ENCODE results near the gene RYR1. TPM values are rescaled to one million over a fixed set of nuclear protein-coding genes. Genes with fewer than 3 reads are reported as not detected.
"Not testable (repeated sequence)": the region's sequence is repeated elsewhere in the genome, so short reads cannot be mapped to it uniquely, and the experiment has no call there.

The RYR1 gene
- total RNA-seq, 1 donor from 2014 or later: 0.06 TPM

DNA sequence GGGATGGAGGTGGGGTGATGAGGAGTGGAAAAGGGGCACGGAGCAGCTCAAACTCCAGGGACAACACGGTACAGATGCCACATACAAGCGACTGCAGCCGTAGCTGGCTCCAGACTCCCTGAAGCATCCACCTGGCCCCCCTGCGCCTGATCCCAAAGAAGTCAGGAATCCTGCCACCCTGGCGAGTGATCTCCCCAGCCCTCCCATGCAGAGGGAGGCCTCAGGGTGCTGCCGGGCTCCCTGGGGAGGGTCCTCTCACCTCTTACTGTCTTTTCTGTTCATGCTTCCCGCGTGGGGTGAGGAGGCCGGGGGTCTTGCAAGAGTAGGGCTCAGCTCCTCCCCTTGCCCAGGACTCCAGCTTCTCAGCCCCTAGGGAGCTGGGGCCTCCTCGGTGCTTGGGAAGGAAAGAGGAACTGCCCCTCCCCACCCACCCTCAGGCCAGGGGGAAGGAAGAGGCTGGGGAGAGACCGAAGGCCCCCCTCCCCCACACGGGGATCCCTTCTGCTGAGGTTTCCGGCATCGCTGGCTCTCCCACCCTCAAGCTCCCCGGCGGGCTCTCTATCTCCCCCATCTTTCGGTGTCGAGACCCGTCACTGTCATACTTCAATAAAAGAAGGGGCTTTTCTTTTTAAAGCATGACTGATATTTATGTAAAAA lies 7.6 kb upstream of the RYR1 start, which contains the start of gene RASGRP4:
RASGRP4 (minus strand) TSS at position 410 of the 657 bp plus-strand sequence; CDS start at position 282, 128 bp downstream.
- DNase-seq (ENCODE audit: extremely low read depth, low read depth, low spot score): no peak

DNA sequence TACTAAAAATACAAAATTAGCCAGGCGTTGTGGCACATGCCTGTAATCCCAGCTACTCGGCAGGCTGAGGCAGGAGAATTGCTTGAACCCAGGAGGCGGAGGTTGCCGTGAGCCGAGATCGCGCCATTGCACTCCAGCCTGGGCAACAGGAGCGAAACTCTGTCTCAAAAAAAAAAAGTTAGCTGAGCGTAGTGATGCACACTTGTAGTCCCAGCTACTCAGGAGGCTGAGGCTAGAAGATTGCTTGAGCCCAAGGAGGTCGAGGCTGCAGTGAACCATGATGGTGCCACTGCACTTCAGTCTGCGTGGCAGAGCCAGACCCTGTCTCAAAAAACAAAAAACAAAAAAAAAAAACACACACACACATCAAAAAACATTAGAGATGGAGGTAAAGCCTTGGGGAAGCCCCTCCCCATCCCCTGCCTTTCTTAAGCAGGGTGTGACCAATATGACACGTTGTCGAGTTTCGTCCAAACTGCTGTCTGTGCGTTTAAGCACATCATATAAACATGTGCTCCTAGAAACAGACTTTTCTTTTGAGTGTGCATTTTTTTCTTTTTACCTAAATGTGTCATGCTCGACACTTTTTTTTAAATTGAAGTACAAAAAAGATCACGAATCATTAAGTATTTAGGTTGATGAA lies 6.3 kb upstream of the RYR1 start:
- not testable (repeated sequence) for DNase-seq (ENCODE audit: extremely low read depth, low read depth, low spot score)

DNA sequence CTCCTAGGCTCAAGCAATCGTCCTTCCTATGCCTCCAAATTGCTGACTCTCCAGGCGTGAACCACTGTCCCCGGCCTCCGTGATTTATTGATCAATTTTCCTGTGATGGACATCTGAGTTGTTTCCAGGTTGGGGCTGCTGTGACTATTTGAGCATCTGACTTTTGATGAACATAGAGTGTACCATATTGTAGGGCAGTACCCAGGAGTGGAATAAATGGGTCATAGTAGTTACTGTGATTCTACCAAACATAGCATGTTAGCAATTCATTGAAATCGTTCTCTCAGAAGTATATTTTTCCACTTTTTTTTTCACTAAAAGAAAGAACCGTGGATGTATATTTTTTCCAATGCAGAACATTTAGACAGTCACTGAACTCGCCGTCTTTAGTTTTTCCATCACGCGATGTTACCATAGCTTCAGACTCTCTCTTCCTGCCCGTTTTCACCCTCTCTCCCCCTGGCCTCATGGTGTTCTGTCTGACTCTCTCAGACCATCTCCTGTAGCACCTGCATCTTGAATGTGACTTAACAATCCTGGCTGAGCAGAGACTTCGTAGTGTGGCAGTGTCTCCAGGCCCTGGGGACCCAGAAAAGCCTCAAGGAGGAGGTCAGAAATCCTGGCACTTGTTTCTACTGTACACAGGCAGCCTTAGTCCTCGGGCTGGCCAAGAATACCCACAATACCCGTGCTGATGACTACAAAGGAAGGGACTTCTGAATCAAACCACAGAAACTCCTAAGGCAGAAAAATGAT lies 4.3 kb upstream of the RYR1 start:
- DNase-seq (ENCODE audit: extremely low read depth, low read depth, low spot score): no peak

DNA sequence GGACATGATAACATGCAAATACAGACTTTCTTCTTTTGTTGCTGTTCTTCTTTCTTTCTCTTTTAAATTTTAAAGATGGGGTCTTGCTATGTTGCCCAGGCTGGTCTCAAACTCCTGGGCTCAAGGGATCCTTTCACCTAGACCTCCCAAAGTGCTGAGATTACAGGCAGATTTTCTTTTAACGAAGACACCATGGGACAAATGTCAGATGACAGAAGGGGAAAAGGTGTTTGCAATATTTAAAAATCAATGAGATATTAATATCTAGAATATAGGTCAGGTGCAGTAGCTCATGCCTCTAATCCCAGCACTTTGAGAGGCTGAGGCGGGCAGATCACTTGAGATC lies 3.7 kb upstream of the RYR1 start:
- no peak for DNase-seq (ENCODE audit: extremely low read depth, low read depth, low spot score)

DNA sequence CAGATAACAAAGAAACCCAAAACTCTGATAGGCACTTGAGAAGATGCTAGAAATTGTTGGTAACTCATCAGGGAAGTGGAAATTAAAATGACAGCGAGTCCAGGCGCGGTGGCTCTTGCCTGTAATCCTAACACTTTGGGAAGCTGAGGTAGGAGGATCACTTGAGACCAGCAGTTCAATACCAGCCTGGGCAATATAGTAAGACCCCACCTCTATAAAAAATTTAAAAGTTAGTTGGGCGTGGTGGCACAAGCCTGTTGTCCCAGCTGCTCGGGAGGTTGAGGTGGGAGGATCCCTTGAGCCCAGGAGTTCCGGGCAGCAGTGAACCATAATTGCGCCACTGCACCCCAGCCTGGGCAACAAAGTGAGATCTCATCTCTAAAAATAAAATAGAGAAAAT lies 2.6 kb upstream of the RYR1 start:
- DNase-seq (ENCODE audit: extremely low read depth, low read depth, low spot score): no peak

DNA sequence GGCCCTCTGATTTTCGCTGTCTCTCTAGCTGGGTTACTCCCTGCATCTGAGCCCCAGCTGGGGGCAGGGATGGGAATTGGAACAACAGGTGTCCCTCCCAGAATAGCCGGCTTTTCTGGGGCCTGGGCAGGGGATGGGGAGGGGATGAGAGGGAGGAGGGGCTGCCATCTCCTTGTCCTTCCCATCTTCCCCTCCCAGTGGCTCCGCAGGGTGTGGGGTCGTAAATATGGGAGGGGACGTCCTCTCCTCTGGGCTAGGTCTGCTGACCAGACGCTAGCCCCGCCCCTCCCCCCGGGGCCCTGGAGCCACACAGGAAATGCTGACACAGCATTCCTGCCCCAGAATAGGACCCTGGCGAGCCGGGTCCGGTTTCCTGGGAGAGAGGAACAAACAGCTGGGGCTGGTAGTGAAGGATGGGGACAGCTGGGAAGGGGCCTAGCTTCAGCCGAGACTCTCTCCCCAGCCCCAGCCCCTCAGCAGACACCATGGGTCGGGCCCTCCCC lies 1.1 kb downstream of the RYR1 start:
- no peak for DNase-seq (ENCODE audit: extremely low read depth, low read depth, low spot score)

DNA sequence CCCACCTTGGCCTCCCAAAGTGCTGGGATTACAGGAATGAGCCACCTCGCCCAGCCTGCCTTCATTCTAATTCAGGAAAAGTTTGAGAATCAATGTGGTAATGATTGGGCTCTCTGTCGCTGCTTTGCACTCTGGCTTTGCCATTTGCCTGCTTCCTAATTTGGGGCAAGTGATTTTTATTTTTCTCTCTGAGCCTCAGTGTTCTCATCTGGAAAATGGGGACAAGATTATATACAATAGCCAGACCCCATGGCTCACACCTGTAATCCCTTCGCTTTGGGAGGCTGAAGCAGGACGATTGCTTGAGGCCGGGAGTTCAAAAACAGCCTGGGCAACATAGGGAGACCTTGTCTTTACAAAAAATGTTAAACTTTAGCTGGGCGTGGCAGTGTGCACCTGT lies 3.8 kb downstream of the RYR1 start:
- DNase-seq (ENCODE audit: extremely low read depth, low read depth, low spot score): no peak

DNA sequence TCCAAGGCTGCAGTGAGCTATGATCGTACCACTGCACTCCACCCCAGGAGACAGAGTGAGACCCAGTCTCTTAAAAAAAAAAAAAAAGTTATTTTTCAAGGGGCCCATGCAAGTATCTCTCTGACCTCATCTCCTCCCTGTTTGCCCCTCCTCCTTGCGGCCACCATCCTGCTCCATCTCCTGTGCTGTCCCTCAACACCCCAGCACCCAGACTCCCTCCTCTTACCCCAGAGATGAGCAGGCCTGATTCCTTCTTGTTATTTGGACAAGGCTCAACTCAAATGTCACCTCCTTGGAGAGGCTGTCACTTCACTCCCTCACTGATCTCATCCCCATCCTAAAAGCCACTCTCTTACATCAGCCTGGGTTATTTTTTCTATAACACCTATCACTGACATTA lies 4.4 kb downstream of the RYR1 start:
- no peak for DNase-seq (ENCODE audit: extremely low read depth, low read depth, low spot score)

DNA sequence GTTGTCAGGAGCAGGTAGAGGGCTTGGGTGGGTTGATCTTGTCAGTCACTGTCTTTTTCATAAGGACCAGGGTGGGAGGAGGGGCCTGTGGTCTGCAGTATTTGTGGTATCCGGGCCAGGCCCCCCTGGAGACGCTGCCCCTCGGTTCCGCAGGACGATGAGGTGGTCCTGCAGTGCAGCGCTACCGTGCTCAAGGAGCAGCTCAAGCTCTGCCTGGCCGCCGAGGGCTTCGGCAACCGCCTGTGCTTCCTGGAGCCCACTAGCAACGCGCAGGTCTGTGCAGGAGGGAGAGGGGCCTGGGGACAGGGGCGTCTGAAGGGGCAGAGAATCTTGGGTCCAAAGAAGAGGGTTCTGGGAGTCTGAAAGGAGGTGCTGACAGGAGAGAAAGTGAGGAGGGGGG lies 7.1 kb downstream of the RYR1 start:
- no peak for DNase-seq (ENCODE audit: extremely low read depth, low read depth, low spot score)

DNA sequence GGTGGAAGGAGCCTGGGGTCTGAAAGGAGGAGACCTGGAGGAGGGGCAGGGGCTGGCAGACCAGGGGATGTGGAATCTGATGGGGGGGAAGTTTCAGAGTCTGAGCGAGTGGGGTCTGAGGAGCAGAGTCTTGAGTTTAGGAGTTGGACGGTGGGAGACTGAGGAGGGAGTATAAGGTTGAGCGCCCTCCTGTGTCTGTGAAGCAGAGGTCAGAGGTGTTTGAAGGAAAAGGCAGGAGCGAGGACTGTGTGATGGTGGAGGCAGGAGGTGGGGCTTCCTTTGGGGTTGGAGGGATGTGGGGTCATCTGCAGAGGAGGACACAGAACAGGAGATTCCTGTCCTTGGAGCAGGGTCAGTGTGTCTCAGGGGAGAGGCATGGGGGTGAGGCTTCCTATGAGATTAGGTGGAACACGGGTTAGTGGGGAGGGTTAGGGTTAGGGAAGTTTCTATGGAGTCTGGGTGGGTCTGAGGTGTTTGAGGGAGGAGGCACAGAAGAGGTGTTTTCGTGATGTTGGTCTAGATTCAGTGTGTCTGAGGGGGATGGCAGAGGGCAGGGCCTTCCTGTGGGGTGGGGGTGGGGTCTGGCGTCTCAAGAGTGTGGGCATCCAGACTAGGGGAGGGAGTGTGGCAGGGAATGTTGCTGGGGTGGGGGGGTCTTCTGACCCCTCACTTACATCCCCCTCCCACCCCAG lies 8.3 kb downstream of the RYR1 start:
- DNase-seq (ENCODE audit: extremely low read depth, low read depth, low spot score): no peak

DNA sequence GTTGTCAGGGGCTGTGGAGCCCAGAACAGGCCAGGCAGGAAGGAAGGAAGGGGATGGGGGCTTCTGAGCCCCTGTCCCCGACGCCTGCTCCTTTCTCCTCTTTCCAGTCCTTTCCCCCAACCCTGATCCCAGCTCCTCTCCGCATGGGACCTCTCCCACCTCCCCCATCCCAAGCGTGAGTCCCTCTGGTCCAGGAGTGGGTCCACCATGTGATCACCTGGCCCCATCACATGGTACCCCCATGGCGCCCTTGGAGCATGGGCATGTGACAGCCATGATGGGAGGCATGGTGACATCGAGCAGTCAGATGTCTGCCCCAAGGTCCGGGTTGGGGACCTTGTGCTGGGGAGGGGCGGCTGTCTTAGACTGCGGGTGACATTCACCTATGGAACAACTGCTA lies 9.2 kb downstream of the RYR1 start:
- no peak for DNase-seq (ENCODE audit: extremely low read depth, low read depth, low spot score)

DNA sequence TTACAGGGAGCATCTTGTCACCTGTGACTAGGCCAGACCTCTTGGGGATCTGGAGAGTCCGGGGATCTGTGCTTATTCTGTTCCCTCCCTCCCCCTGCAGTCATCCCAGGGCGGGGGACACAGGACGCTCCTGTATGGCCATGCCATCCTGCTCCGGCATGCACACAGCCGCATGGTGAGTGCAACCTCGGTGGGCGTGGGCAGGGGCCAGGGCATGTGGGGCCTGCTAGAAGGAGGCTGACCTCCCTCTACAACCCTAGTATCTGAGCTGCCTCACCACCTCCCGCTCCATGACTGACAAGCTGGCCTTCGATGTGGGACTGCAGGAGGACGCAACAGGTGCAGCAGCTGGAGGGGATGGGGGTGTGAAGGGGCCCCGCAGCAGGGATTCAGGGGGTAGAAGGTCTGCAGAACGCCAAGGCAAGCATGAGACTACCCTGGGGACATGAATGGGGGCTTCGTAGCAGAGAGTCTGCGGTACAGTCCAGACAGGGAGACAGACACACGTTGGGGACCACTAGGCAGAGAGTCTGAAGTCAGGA lies 10.0 kb downstream of the RYR1 start:
- no peak for DNase-seq (ENCODE audit: extremely low read depth, low read depth, low spot score)

DNA sequence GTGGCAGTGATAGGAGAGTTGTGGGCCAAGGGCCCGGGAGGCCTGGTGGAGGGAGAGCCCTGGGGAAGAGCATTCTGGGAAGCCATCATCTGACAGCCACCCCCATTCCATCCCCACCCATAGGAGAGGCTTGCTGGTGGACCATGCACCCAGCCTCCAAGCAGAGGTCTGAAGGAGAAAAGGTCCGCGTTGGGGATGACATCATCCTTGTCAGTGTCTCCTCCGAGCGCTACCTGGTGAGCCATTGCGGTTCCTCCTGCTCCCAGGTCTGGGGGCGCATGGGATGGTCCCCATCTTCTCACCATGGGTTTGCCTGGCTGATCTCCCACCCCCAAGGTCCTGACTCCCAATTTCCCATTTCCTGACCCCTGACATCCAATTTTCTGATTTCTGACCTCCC lies 10.5 kb downstream of the RYR1 start:
- no peak for DNase-seq (ENCODE audit: extremely low read depth, low read depth, low spot score)

DNA sequence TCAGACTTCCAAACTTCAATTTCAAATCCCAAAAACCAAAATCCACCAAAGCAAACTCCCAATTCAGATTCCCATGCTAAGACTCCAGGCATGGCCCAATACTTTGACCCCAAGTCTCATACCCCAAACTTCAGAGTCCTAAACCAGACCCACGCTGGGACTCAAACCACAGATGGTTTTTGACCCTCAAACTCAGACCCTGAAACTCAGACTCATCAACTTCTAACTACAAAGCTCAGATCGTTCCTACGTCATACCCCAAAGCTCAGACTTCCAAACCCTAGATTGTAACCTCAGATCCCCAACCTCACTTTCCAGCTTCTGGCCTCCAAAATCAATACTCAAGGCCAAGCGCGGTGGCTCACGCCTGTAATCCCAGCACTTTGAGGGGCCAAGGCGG lies 11.9 kb downstream of the RYR1 start:
- no peak for DNase-seq (ENCODE audit: extremely low read depth, low read depth, low spot score)

DNA sequence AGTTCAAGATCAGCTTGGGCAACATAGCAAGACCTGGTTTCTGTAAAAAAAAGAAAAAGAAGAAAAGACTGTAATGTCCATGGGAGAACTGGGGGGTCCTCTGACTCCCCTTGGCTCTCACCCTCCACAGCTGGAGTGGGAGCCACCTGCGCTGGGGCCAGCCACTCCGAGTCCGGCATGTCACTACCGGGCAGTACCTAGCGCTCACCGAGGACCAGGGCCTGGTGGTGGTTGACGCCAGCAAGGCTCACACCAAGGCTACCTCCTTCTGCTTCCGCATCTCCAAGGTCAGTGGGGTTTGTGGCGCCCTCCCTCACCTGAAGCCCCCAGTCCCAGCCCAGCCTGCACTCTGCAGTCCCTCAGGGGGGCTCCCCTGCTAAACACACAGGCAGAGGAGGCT lies 14.7 kb downstream of the RYR1 start:
- no peak for DNase-seq (ENCODE audit: extremely low read depth, low read depth, low spot score)

DNA sequence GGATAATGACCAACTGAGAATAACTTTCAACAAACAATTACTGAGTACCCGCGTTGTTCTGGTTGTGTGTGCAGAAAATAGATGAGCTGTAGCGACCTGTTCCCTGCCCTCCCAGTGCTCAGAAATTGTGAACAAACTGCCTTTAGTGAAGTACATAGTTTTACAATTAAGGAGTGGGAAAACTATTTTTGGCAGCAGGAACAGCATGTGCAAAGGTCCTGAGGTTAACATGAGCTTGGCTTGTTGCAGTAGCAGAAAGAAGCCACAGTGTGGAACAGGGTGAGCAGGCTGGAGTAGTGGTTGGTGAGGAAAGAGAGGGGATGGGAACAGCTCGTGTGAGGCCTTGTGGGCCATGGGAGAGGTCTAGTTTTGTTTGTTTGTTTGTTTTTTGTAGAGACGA lies 16.0 kb downstream of the RYR1 start:
- DNase-seq (ENCODE audit: extremely low read depth, low read depth, low spot score): no peak

DNA sequence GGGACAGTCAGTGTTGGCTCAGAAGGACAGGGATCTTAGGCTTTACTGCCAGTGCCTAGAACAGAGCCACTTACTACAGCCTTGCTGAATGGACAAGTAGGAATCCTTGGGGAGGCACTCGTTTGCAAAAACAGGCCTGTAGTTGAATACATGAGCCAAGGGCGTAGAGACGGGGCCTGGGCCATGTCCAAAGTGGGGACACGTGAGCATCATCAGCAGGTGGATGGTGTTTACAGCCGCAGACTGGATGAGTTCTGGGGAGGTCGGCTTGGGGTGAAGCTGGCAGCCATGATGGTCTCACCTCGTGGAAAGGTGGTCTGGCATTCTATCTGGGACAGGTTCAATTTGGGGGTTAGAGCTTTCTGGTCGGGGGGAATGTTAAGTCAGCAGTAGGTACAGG lies 17.5 kb downstream of the RYR1 start:
- DNase-seq (ENCODE audit: extremely low read depth, low read depth, low spot score): no peak

DNA sequence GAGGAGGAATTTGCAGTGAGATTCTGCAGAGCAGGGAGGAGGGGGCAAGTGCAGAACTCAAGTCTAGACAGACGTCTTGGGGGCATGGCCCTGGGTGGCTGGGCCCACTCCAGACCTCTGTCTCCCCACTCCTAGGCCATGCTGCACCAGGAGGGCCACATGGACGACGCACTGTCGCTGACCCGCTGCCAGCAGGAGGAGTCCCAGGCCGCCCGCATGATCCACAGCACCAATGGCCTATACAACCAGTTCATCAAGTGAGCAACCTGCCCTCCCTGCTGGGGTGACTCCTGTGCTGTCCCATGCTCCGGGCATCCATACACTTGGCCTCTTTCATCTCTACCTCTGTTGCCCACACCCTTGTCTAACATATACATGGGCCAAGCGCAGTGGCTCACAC lies 18.1 kb downstream of the RYR1 start:
- no peak for DNase-seq (ENCODE audit: extremely low read depth, low read depth, low spot score)

DNA sequence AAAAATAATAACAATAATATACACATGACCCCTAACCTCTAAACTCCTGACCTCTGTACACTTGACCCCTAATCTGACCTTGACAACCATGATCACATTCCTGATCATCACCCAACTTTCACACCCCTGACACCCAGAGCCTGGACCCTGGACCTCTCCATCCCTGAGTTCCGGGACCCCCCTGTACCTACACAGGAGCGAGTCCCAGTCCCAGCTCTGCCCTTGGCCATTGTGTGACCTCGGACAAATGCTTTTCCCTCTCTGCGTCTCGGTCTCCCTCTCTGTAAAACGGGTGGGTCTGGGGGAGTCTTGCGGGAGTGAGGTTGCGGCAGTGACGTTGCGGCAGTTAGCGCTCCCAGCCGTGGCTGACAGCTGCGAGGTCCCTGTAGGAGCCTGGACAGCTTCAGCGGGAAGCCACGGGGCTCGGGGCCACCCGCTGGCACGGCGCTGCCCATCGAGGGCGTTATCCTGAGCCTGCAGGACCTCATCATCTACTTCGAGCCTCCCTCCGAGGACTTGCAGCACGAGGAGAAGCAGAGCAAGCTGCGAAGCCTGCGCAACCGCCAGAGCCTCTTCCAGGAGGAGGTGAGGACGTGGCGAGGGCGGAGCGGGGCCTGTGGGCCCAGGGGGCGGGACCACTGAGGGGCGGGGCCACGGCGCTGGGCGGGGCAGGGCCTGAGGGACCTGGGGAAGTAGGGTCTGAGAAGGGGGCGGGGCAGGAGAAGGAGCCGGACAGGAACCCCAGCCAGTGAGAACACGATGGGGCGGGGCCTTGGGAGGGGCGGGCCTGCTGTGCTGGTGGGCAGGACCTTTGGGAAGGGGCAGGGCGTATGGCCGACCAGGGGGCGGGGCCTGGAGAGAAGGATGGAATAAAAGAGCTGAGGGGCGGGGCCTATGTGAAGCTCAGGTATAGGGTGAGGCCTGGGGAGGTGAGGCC lies 19.2 kb downstream of the RYR1 start:
- DNase-seq (ENCODE audit: extremely low read depth, low read depth, low spot score): no peak

DNA sequence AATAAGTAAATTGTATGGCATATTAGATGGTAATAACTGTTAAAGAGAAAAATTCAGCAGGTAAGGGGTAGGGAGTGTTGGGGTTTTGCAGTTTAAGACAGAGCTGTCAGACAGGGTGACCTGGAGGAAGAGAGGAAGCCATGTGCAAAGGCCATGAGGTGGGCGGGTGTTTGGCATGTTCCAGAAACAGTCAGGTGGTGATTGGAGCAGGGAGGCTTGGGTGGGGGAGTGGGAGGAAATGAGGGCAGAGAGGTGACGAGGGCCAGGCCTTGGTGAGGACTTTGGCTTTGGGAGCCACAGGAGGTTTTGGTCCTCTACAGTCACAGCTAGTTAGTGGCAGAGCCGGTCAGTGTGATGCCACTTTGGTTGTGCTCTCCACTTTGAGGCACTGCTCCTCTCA lies 20.1 kb downstream of the RYR1 start:
- DNase-seq (ENCODE audit: extremely low read depth, low read depth, low spot score): no peak
